ENCODE data around the gene RARG. TPM values are rescaled to one million over a fixed set of nuclear protein-coding genes. Genes with fewer than 3 reads are reported as not detected.

RARG gene
- total and polyA plus RNA-seq, 2 donors (not counting 1 experiment from before 2014, with no cell fraction given) = 8.8 to 15.0 TPM

GRCh38 chr12:53277981-53278380, 46.0 kb upstream of the RARG start:
- Mint-ChIP-seq H3K9me3 (ENCODE audit: insufficient read depth) (no peaks in the 10 kb centered on the region), H3K27me3 (no peaks in the 10 kb centered on the region), H3K4me1 (no peaks in the 10 kb centered on the region), H3K4me3 (no peak overlapping the region), H3K27ac (no peak overlapping the region)
- no peaks in the 10 kb centered on the region for H4K20me1 ChIP-seq (ENCODE audit: control insufficient read depth, insufficient read depth, low read length, poor library complexity, severe bottlenecking)
- ChIA-PET POLR2A (interaction anchor here (1.4 kb wide), 1 partner anchor 10 kb away, joined by 4 read pairs; the partner anchor contains the start of gene ESPL1), CTCF (interaction anchor here (0.6 to 24.0 kb wide), 5 partner anchors 10 to 212 kb away, joined by 3 to 721 read pairs (median 6); partner anchors contain the start of gene ITGB7)
- no peaks in the 10 kb centered on the region for H3K79me2 ChIP-seq (ENCODE audit: control insufficient read depth, insufficient read depth, low read length)
- no peaks in the 10 kb centered on the region for H3K9me3 ChIP-seq (ENCODE audit: control extremely low read depth in 1 of 3, control insufficient read depth in 2 of 3, insufficient read depth in 1 of 3, low read length in 2 of 3)
- DNase-seq (no peak), ATAC-seq (ENCODE audit: low read depth) (no peak)
- H2AFZ ChIP-seq (ENCODE audit: insufficient read depth, low read depth, low read length, poor library complexity, severe bottlenecking) = no peak overlapping the region
- 97% methylated on average over 7 of the region's 9 CpGs for WGBS (ENCODE audit: insufficient coverage)
- H3K4me1 ChIP-seq (ENCODE audit: control insufficient read depth in 2 of 2, insufficient read depth in 2 of 2, low read length in 2 of 2) = no peaks in the 10 kb centered on the region
- H3K36me3 ChIP-seq (replicated peaks in 1 of 2; ENCODE audit: control extremely low read depth in 1 of 2, control insufficient read depth in 1 of 2, extremely low read depth in 1 of 2, insufficient read depth in 2 of 2, low read length in 1 of 2) = no peaks in the 10 kb centered on the region
- no peak overlapping the region for H3K27ac ChIP-seq (ENCODE audit: low read length in 2 of 2)
- H3K4me3 ChIP-seq (ENCODE audit: control extremely low read depth in 1 of 5, extremely low read depth in 1 of 5, insufficient read depth in 1 of 5, low read depth in 2 of 5, low read length in 4 of 5) = no peak overlapping the region
- H3K4me2 ChIP-seq (replicated peaks; ENCODE audit: low read depth, low read length, poor library complexity, severe bottlenecking) = no peak overlapping the region
- no peak for TF ChIP-seq EZH2 (IDR thresholded peaks at IDR 0.05; ENCODE audit: borderline replicate concordance, insufficient read depth, low read depth, low read length, poor library complexity, severe bottlenecking)
- no peak for TF ChIP-seq CTCF (IDR thresholded peaks at IDR 0.05)
- H3K27me3 ChIP-seq (replicated peaks in 1 of 4; ENCODE audit: control extremely low read depth in 1 of 4, control insufficient read depth in 3 of 4, insufficient read depth in 4 of 4, low read length in 3 of 4) = no peaks in the 10 kb centered on the region
- H3K9ac ChIP-seq (ENCODE audit: low read length) = no peak overlapping the region
- intact Hi-C loops (cut with micrococcal nuclease) = no loop called here

GRCh38 chr12:53276511-53276910, 44.5 kb upstream of the RARG start:
- no peaks in the 10 kb centered on the region for H3K4me1 Mint-ChIP-seq
- no peak overlapping the region for H3K27ac Mint-ChIP-seq
- CTCF ChIA-PET = interaction anchor here (0.8 to 24.0 kb wide), 2 partner anchors 63 to 210 kb away, joined by 3 to 721 read pairs; partner anchors contain the start of gene ITGB7
- Histone ChIP-seq H3K27ac (ENCODE audit: low read length in 2 of 2) (no peak overlapping the region), H3K4me1 (ENCODE audit: control insufficient read depth in 2 of 2, insufficient read depth in 2 of 2, low read length in 2 of 2) (no peaks in the 10 kb centered on the region), H3K79me2 (ENCODE audit: control insufficient read depth, insufficient read depth, low read length) (peaks cover 10% of the 10 kb centered on the region), H3K9me3 (ENCODE audit: control extremely low read depth in 1 of 3, control insufficient read depth in 2 of 3, insufficient read depth in 1 of 3, low read length in 2 of 3) (no peaks in the 10 kb centered on the region), H3K4me3 (ENCODE audit: control extremely low read depth in 1 of 5, extremely low read depth in 1 of 5, insufficient read depth in 1 of 5, low read depth in 2 of 5, low read length in 4 of 5) (no peak overlapping the region), H3K27me3 (replicated peaks in 1 of 4; ENCODE audit: control extremely low read depth in 1 of 4, control insufficient read depth in 3 of 4, insufficient read depth in 4 of 4, low read length in 3 of 4) (no peaks in the 10 kb centered on the region), H3K9ac (ENCODE audit: low read length) (no peak overlapping the region), H2AFZ (ENCODE audit: insufficient read depth, low read depth, low read length, poor library complexity, severe bottlenecking) (no peak overlapping the region), H4K20me1 (ENCODE audit: control insufficient read depth, insufficient read depth, low read length, poor library complexity, severe bottlenecking) (no peaks in the 10 kb centered on the region), H3K36me3 (replicated peaks in 1 of 2; ENCODE audit: control extremely low read depth in 1 of 2, control insufficient read depth in 1 of 2, extremely low read depth in 1 of 2, insufficient read depth in 2 of 2, low read length in 1 of 2) (no peaks in the 10 kb centered on the region), H3K4me2 (replicated peaks; ENCODE audit: low read depth, low read length, poor library complexity, severe bottlenecking) (no peak overlapping the region)
- H3K27me3 Mint-ChIP-seq = no peaks in the 10 kb centered on the region
- ATAC-seq (ENCODE audit: low read depth) (no peak), DNase-seq (no peak)
- intact Hi-C loops (cut with micrococcal nuclease) = no loop called here
- 99% methylated on average over 11 of the region's 11 CpGs for WGBS (ENCODE audit: insufficient coverage)
- POLR2A ChIA-PET = no interaction called here
- H3K4me3 Mint-ChIP-seq = no peak overlapping the region
- TF ChIP-seq CTCF (IDR thresholded peaks at IDR 0.05) = no peak
- no peak for TF ChIP-seq EZH2 (IDR thresholded peaks at IDR 0.05; ENCODE audit: borderline replicate concordance, insufficient read depth, low read depth, low read length, poor library complexity, severe bottlenecking)
- H3K9me3 Mint-ChIP-seq (ENCODE audit: insufficient read depth) = no peaks in the 10 kb centered on the region

Data from B cell (primary cell).